Glomerular visceral epithelial cell (primary cell): ENCODE results near the gene FAM193A.
"Not testable (repeated sequence)": the region's sequence is repeated elsewhere in the genome, so short reads cannot be mapped to it uniquely, and the experiment has no call there.

Experiments used
- DNase-seq: peaks from one replicate; pipeline ENCODE4 v3.0.0-alpha.2; 2016; ENCODE audit errors: extremely low spot score

FAM193A gene

GRCh38 chr4:2750719-2751605 is 214.5 kb downstream of the FAM193A start:
- no peak for DNase-seq

- no peak for DNase-seq
Observed at GRCh38 chr4:2753436-2753835, 217.0 kb downstream of the FAM193A start.

- no peak for DNase-seq
Observed at GRCh38 chr4:2754848-2755819, 218.7 kb downstream of the FAM193A start.

- DNase-seq: peak; percentile 87
Observed at GRCh38 chr4:2755821-2756690, 219.6 kb downstream of the FAM193A start, which contains the start of gene TNIP2. TSS of gene TNIP2 (minus strand) at chr4:2756336. CDS start at chr4:2756289, 47 bp downstream.

- DNase-seq: no peak
Observed at GRCh38 chr4:2756691-2757350, 220.4 kb downstream of the FAM193A start.

- no peak for DNase-seq
Observed at GRCh38 chr4:2757426-2757825, 221.0 kb downstream of the FAM193A start.

- no peak for DNase-seq
Observed at GRCh38 chr4:2761035-2761923, 224.8 kb downstream of the FAM193A start.

- DNase-seq: no peak
Observed at GRCh38 chr4:2762048-2762447, 225.6 kb downstream of the FAM193A start.

GRCh38 chr4:2762486-2763370 is 226.3 kb downstream of the FAM193A start:
- not testable (repeated sequence) for DNase-seq

- DNase-seq: no peak
Observed at GRCh38 chr4:2763511-2763967, 227.1 kb downstream of the FAM193A start.

- no peak for DNase-seq
Observed at GRCh38 chr4:2765832-2766526, 229.5 kb downstream of the FAM193A start.

- DNase-seq: no peak
Observed at GRCh38 chr4:2767046-2767704, 230.7 kb downstream of the FAM193A start.

GRCh38 chr4:2767705-2768074 is 231.2 kb downstream of the FAM193A start:
- DNase-seq: no peak

GRCh38 chr4:2768124-2768523 is 231.7 kb downstream of the FAM193A start:
- no peak for DNase-seq

GRCh38 chr4:2768921-2769336 is 232.5 kb downstream of the FAM193A start:
- DNase-seq: no peak

GRCh38 chr4:2771264-2771663 is 234.8 kb downstream of the FAM193A start:
- no peak for DNase-seq

GRCh38 chr4:2780643-2781042 is 244.2 kb downstream of the FAM193A start:
- not testable (repeated sequence) for DNase-seq
